HepG2 (cell line): Measurements from ENCODE around the gene PRSS36. TPM values are rescaled to one million over a fixed set of nuclear protein-coding genes. Genes with fewer than 3 reads are reported as not detected.

Source experiments
- ATAD3A ChIP-seq: sonication (generic); formaldehyde crosslinking; IDR thresholded peaks from 2 replicates; pipeline ENCODE4 v1.4.0; 2020; ENCODE audit warnings: missing genetic modification reagents
- DPF2 ChIP-seq: sonication (generic); formaldehyde crosslinking; IDR thresholded peaks from 2 replicates; pipeline ENCODE4 v1.4.0; 2020; ENCODE audit warnings: mild to moderate bottlenecking, low read depth, missing genetic modification reagents, borderline replicate concordance
- KMT2A ChIP-seq: sonication (generic); formaldehyde crosslinking; IDR thresholded peaks from 2 replicates; pipeline ENCODE4 v1.4.0; 2020; ENCODE audit warnings: missing genetic modification reagents
- MXD4 ChIP-seq: IDR thresholded peaks from 2 replicates; pipeline ENCODE4 v1.6.1; 2016; ENCODE audit warnings: mild to moderate bottlenecking, missing biosample characterization, missing genetic modification reagents
- PBX2 ChIP-seq: IDR thresholded peaks from 2 replicates; pipeline ENCODE4 v1.6.1; 2016; ENCODE audit warnings: control low read depth
- PHB2 ChIP-seq: fragments of 450-650 bp; IDR thresholded peaks from 2 replicates; pipeline ENCODE4 v1.6.1; 2018; ENCODE audit not compliant: partially characterized antibody
- SATB2 ChIP-seq: sonication (generic); formaldehyde crosslinking; IDR thresholded peaks from 2 replicates; pipeline ENCODE4 v1.5.0; 2020; ENCODE audit warnings: missing genetic modification reagents
- SKI ChIP-seq: fragments of 450-650 bp; IDR thresholded peaks from one replicate; pipeline ENCODE4 v1.6.1; 2018; ENCODE audit warnings: mild to moderate bottlenecking; ENCODE audit not compliant: partially characterized antibody
- TBX2 ChIP-seq: sonication (generic); formaldehyde crosslinking; IDR thresholded peaks from 2 replicates; pipeline ENCODE4 v1.5.0; 2020; ENCODE audit warnings: missing genetic modification reagents, mild to moderate bottlenecking, borderline replicate concordance
- THYN1 ChIP-seq: sonication (generic); formaldehyde crosslinking; IDR thresholded peaks from 2 replicates; pipeline ENCODE4 v1.8.1; 2023; ENCODE audit warnings: low read depth, mild to moderate bottlenecking, moderate library complexity, missing genetic modification reagents, borderline replicate concordance
- ZBTB14 ChIP-seq: sonication (generic); formaldehyde crosslinking; IDR thresholded peaks from 2 replicates; pipeline ENCODE4 v1.4.0; 2020; ENCODE audit warnings: missing genetic modification reagents
- ZBTB7A ChIP-seq: sonication (generic); formaldehyde crosslinking; IDR thresholded peaks from 2 replicates; pipeline ENCODE4 v1.8.0; 2022; ENCODE audit warnings: mild to moderate bottlenecking, missing genetic modification reagents
- ZNF292 ChIP-seq: sonication (generic); formaldehyde crosslinking; IDR thresholded peaks from 2 replicates; pipeline ENCODE4 v1.8.1; 2022; ENCODE audit warnings: mild to moderate bottlenecking, low read depth, missing genetic modification reagents, borderline replicate concordance
- ZNF549 ChIP-seq: sonication (generic); formaldehyde crosslinking; IDR thresholded peaks from 2 replicates; pipeline ENCODE4 v1.5.0; 2020; ENCODE audit warnings: missing genetic modification reagents
- ZNF570 ChIP-seq: sonication (generic); formaldehyde crosslinking; IDR thresholded peaks from 2 replicates; pipeline ENCODE4 v1.4.0; 2020; ENCODE audit warnings: mild to moderate bottlenecking, missing genetic modification reagents, borderline replicate concordance
- polyA plus RNA-seq, 8 experiments: library from polyadenylated mRNA; depleted of rRNA in 3 of 8; stranded (reverse) in 7 of 8; unstranded in 1 of 8; fragments of >200 nt; fragmentation: Illumina TruSeq in 4 of 8; extraction: Trizol in 4 of 8; gene quantifications; 2 replicates each; pipeline versions ENCODE4 v1.2.1 to v1.2.3, GENCODE V29; 2011 to 2016; ENCODE audit warnings: low read depth in 4 of 8, missing spikeins in 1 of 8, mixed read lengths in 1 of 8; ENCODE audit not compliant: insufficient read depth in 1 of 8
- total RNA-seq, 5 experiments: library from RNA; depleted of rRNA; stranded (reverse); fragments of >200 nt; fragmentation: Illumina TruSeq; extraction: Trizol; gene quantifications; 2 replicates each; pipeline ENCODE4 v1.2.3, GENCODE V29; 2016; ENCODE audit warnings: low read depth in 1 of 5
- TF ChIP-seq, protein P1 (sequence below): sonication (generic); formaldehyde crosslinking; IDR thresholded peaks from 2 replicates; pipeline ENCODE4 v1.4.0; 2020; ENCODE audit warnings: missing genetic modification reagents, borderline replicate concordance
- TF ChIP-seq, protein P2 (sequence below): sonication (generic); formaldehyde crosslinking; IDR thresholded peaks from 2 replicates; pipeline ENCODE4 v1.4.0; 2020; ENCODE audit warnings: missing genetic modification reagents

The PRSS36 gene
- total and polyA plus RNA-seq, 2 of the 13 experiments (the other 11 are each of a cell fraction or from before 2014, with no cell fraction given) = 1.5 to 2.1 TPM

DNA sequence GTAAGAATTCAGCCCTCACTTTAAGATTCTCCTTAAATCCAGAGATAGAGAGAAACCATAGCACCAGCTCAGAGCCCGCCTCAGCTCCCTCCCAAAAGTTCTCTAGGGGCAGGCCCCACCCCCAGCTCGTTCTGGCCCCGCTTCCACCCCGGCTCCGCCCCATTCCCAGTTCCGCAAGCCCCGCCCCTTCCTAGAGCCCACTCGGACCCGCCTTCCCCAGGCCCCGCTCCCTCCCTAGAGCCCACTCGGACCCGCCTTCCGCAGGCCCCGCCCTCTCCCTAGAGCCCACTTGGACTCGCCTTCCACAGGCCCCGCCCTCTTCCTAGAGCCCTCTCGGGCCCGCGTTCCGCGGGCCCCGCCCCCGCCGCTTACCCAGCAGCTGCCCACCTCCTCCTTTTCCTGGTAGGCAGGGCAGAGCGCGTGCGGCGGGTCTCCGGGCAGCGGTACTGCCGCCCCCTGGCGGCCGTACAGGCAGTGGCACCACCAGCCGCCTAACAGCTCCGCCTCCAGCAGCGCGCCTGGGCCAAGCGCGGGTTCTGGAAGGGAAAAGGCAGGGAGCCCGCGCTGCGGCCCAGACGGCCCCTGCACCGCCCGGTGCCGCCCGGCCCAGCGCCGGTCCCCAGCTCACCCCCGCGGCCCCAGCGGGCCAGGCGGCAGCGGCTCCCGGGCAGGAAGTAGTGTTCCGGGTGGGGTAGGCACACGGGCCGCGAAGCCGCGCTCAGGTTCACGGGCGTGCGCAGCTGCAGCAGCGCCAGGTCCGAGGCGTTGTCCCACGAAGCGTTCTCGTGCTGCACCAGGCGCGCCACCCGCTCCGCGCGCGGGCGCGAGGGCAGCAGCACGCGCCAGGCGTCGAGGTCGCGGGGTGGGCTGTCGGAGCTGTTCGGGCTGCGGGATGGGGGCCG lies 7.5 kb downstream of the PRSS36 start (continued):
- TF ChIP-seq THYN1 (no peak), ZNF570 (CRISPR knock-in tag) (no peak), ZNF292 (0 out of 2 replicates have a peak, but pooled peaks have one; percentile 53), ATAD3A (CRISPR knock-in tag) (no peak), DPF2 (CRISPR knock-in tag) (peak; percentile 35; the same call in 1 of the 2 replicates), SATB2 (CRISPR knock-in tag) (no peak), ZBTB14 (CRISPR knock-in tag) (peak; percentile 62), ZBTB7A (CRISPR knock-in tag) (no peak), MXD4 (peak; percentile 92), TBX2 (peak; percentile 93), PBX2 (no peak), ZNF549 (CRISPR knock-in tag) (no peak), KMT2A (peak; percentile 48; the same call in 1 of the 2 replicates), PHB2 (no peak), SKI (peak; percentile 60)
- TF ChIP-seq, protein P1, sequence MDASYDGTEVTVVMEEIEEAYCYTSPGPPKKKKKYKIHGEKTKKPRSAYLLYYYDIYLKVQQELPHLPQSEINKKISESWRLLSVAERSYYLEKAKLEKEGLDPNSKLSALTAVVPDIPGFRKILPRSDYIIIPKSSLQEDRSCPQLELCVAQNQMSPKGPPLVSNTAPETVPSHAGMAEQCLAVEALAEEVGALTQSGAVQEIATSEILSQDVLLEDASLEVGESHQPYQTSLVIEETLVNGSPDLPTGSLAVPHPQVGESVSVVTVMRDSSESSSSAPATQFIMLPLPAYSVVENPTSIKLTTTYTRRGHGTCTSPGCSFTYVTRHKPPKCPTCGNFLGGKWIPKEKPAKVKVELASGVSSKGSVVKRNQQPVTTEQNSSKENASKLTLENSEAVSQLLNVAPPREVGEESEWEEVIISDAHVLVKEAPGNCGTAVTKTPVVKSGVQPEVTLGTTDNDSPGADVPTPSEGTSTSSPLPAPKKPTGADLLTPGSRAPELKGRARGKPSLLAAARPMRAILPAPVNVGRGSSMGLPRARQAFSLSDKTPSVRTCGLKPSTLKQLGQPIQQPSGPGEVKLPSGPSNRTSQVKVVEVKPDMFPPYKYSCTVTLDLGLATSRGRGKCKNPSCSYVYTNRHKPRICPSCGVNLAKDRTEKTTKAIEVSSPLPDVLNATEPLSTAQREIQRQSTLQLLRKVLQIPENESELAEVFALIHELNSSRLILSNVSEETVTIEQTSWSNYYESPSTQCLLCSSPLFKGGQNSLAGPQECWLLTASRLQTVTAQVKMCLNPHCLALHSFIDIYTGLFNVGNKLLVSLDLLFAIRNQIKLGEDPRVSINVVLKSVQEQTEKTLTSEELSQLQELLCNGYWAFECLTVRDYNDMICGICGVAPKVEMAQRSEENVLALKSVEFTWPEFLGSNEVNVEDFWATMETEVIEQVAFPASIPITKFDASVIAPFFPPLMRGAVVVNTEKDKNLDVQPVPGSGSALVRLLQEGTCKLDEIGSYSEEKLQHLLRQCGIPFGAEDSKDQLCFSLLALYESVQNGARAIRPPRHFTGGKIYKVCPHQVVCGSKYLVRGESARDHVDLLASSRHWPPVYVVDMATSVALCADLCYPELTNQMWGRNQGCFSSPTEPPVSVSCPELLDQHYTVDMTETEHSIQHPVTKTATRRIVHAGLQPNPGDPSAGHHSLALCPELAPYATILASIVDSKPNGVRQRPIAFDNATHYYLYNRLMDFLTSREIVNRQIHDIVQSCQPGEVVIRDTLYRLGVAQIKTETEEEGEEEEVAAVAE (CRISPR knock-in tag) = no peak
- TF ChIP-seq, protein P2, sequence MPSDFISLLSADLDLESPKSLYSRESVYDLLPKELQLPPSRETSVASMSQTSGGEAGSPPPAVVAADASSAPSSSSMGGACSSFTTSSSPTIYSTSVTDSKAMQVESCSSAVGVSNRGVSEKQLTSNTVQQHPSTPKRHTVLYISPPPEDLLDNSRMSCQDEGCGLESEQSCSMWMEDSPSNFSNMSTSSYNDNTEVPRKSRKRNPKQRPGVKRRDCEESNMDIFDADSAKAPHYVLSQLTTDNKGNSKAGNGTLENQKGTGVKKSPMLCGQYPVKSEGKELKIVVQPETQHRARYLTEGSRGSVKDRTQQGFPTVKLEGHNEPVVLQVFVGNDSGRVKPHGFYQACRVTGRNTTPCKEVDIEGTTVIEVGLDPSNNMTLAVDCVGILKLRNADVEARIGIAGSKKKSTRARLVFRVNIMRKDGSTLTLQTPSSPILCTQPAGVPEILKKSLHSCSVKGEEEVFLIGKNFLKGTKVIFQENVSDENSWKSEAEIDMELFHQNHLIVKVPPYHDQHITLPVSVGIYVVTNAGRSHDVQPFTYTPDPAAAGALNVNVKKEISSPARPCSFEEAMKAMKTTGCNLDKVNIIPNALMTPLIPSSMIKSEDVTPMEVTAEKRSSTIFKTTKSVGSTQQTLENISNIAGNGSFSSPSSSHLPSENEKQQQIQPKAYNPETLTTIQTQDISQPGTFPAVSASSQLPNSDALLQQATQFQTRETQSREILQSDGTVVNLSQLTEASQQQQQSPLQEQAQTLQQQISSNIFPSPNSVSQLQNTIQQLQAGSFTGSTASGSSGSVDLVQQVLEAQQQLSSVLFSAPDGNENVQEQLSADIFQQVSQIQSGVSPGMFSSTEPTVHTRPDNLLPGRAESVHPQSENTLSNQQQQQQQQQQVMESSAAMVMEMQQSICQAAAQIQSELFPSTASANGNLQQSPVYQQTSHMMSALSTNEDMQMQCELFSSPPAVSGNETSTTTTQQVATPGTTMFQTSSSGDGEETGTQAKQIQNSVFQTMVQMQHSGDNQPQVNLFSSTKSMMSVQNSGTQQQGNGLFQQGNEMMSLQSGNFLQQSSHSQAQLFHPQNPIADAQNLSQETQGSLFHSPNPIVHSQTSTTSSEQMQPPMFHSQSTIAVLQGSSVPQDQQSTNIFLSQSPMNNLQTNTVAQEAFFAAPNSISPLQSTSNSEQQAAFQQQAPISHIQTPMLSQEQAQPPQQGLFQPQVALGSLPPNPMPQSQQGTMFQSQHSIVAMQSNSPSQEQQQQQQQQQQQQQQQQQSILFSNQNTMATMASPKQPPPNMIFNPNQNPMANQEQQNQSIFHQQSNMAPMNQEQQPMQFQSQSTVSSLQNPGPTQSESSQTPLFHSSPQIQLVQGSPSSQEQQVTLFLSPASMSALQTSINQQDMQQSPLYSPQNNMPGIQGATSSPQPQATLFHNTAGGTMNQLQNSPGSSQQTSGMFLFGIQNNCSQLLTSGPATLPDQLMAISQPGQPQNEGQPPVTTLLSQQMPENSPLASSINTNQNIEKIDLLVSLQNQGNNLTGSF = 0 out of 2 replicates have a peak, but pooled peaks have one; percentile 50
